Vagina (tissue), 2 donors: ENCODE data around the gene SLC25A23.

Experiments used
- POLR2A ChIP-seq, 2 donors: fragments of 450-650 bp; IDR thresholded peaks; one replicate each; pipeline ENCODE4 v1.6.1; 2017; ENCODE audit warnings: antibody characterized with exemption in 2 of 2, mild to moderate bottlenecking in 2 of 2, moderate library complexity in 2 of 2
- TF ChIP-seq, protein P1 (sequence below), 3 experiments: fragments of 450-650 bp in 2 of 3; fragments of 200-600 bp in 1 of 3; sonication (generic) in 1 of 3; IDR thresholded peaks; one replicate each; pipeline ENCODE4 v1.5.1; 2017 to 2019; ENCODE audit warnings: antibody characterized with exemption in 3 of 3, mild to moderate bottlenecking in 2 of 3, moderate library complexity in 2 of 3

DNA sequence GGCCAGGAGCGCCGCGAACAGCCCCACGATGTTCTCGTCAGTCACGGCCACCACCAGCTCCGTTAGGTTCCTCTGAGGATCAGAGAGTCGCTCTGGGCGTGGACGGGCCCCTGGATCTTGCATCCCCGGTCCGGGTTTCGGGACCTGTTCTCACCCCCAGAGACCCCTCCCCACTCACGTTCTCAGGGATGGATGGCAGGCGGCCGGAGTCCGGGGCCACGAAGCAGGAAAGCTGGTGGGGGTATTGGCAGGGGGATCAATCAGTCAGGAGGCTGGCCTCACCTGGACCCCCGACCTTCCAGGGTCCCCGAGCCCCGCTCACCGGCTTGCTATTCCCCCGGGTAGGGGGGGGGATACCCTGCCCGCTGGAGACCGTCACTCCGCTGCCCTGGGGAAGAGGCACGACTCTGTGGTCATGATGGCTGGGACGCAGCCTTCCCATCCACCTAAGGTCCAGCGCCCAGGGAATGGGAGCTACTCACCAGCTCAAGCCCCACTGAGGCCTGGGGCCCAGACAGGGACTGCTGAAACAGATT, 17.4 kb upstream of the SLC25A23 start:
- TF ChIP-seq, protein P1, sequence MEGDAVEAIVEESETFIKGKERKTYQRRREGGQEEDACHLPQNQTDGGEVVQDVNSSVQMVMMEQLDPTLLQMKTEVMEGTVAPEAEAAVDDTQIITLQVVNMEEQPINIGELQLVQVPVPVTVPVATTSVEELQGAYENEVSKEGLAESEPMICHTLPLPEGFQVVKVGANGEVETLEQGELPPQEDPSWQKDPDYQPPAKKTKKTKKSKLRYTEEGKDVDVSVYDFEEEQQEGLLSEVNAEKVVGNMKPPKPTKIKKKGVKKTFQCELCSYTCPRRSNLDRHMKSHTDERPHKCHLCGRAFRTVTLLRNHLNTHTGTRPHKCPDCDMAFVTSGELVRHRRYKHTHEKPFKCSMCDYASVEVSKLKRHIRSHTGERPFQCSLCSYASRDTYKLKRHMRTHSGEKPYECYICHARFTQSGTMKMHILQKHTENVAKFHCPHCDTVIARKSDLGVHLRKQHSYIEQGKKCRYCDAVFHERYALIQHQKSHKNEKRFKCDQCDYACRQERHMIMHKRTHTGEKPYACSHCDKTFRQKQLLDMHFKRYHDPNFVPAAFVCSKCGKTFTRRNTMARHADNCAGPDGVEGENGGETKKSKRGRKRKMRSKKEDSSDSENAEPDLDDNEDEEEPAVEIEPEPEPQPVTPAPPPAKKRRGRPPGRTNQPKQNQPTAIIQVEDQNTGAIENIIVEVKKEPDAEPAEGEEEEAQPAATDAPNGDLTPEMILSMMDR (IDR thresholded peaks at IDR 0.05) = no peak
- TF ChIP-seq POLR2A (IDR thresholded peaks at IDR 0.05) = no peak
